ENCODE data around the gene SEMA4A.
A peak's percentile ranks its signal among the peaks of the same experiment; 100 is the strongest.
"Not testable (repeated sequence)": the region's sequence is repeated elsewhere in the genome, so short reads cannot be mapped to it uniquely, and the experiment has no call there.

Gene SEMA4A

GRCh38 chr1:156113282-156113950, 40.0 kb upstream of the SEMA4A start:
- Histone ChIP-seq H3K27ac (ENCODE audit: low read length) (no peak overlapping the region), H3K4me3 (ENCODE audit: low read length) (peak overlapping the region; percentile 70), H3K4me1 (ENCODE audit: control insufficient read depth, low read depth, low read length) (peaks cover 8% of the 10 kb centered on the region)

DNA sequence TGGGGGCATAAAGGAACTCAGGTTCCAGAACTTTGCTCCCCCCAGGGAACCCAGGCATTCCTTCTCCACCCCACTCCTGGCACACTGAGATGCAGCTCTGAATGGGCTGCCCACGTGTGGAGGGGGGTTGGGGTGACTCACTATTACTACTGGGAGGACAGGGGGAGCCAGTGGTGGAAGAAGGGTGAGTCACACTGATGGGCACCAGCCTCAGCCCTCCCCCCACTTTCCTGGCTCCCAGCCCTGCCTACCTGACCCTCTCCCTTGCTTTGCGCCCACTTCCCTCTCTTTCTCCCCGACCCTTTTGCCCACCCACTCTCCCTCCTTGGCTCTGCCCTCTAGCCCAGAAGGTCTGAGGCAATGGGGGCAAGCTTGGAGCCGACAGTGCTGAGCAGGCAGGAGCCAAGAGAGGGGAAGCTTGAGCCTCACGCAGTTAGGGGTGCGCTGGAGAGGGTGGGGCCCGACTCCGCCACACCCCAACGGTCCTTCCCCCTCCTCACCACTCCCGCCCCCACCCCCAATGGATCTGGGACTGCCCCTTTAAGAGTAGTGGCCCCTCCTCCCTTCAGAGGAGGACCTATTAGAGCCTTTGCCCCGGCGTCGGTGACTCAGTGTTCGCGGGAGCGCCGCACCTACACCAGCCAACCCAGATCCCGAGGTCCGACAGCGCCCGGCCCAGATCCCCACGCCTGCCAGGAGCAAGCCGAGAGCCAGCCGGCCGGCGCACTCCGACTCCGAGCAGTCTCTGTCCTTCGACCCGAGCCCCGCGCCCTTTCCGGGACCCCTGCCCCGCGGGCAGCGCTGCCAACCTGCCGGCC, 39.1 kb upstream of the SEMA4A start, which contains the start of gene LMNA:
Gene LMNA (plus strand): TSS at position 611 of the 818 bp plus-strand sequence. CDS start 208 bp downstream, outside the sequence.
- H3K4me1 ChIP-seq (ENCODE audit: control insufficient read depth, low read depth, low read length), result peaks cover 8% of the 10 kb centered on the region
- no peaks in the 10 kb centered on the region for H3K27me3 ChIP-seq (ENCODE audit: control insufficient read depth, insufficient read depth, low read length)
- H3K36me3 ChIP-seq (ENCODE audit: control insufficient read depth, low read depth, low read length), result no peaks in the 10 kb centered on the region
- H3K4me3 ChIP-seq (ENCODE audit: low read length), result peak within 1 kb of the TSS; percentile 70
- no peaks in the 10 kb centered on the region for H3K9me3 ChIP-seq (ENCODE audit: control insufficient read depth, low read depth, low read length)
- H3K27ac ChIP-seq (ENCODE audit: low read length), result no peak within 1 kb of the TSS
- H3K9ac ChIP-seq (ENCODE audit: low read length), result peak within 1 kb of the TSS; percentile 50

More at GRCh38 chr1:156113282-156113950, 40.0 kb upstream of the SEMA4A start:
- Histone ChIP-seq H3K27me3 (ENCODE audit: control insufficient read depth, insufficient read depth, low read length) (no peaks in the 10 kb centered on the region), H3K9ac (ENCODE audit: low read length) (no peak overlapping the region), H3K9me3 (ENCODE audit: control insufficient read depth, low read depth, low read length) (no peaks in the 10 kb centered on the region), H3K36me3 (ENCODE audit: control insufficient read depth, low read depth, low read length) (no peaks in the 10 kb centered on the region)

DNA sequence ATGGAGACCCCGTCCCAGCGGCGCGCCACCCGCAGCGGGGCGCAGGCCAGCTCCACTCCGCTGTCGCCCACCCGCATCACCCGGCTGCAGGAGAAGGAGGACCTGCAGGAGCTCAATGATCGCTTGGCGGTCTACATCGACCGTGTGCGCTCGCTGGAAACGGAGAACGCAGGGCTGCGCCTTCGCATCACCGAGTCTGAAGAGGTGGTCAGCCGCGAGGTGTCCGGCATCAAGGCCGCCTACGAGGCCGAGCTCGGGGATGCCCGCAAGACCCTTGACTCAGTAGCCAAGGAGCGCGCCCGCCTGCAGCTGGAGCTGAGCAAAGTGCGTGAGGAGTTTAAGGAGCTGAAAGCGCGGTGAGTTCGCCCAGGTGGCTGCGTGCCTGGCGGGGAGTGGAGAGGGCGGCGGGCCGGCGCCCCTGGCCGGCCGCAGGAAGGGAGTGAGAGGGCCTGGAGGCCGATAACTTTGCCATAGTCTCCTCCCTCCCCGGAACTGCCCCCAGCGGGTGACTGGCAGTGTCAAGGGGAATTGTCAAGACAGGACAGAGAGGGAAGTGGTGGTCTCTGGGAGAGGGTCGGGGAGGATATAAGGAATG, 38.4 kb upstream of the SEMA4A start:
- Histone ChIP-seq H3K9me3 (ENCODE audit: control insufficient read depth, low read depth, low read length) (no peaks in the 10 kb centered on the region), H3K27ac (ENCODE audit: low read length) (no peak overlapping the region), H3K4me3 (ENCODE audit: low read length) (peak overlapping the region; percentile 70), H3K36me3 (ENCODE audit: control insufficient read depth, low read depth, low read length) (no peaks in the 10 kb centered on the region), H3K9ac (ENCODE audit: low read length) (peak overlapping the region; percentile 50), H3K4me1 (ENCODE audit: control insufficient read depth, low read depth, low read length) (peaks cover 8% of the 10 kb centered on the region), H3K27me3 (ENCODE audit: control insufficient read depth, insufficient read depth, low read length) (no peaks in the 10 kb centered on the region)

- no peak overlapping the region for H3K9ac ChIP-seq (ENCODE audit: low read length)
- H3K4me3 ChIP-seq (ENCODE audit: low read length), result peak overlapping the region; percentile 70
- no peaks in the 10 kb centered on the region for H3K36me3 ChIP-seq (ENCODE audit: control insufficient read depth, low read depth, low read length)
- H3K9me3 ChIP-seq (ENCODE audit: control insufficient read depth, low read depth, low read length), result no peaks in the 10 kb centered on the region
- H3K27ac ChIP-seq (ENCODE audit: low read length), result no peak overlapping the region
- H3K4me1 ChIP-seq (ENCODE audit: control insufficient read depth, low read depth, low read length), result peaks cover 12% of the 10 kb centered on the region
- H3K27me3 ChIP-seq (ENCODE audit: control insufficient read depth, insufficient read depth, low read length), result no peaks in the 10 kb centered on the region
Measured at GRCh38 chr1:156115514-156116374, 37.6 kb upstream of the SEMA4A start.

DNA sequence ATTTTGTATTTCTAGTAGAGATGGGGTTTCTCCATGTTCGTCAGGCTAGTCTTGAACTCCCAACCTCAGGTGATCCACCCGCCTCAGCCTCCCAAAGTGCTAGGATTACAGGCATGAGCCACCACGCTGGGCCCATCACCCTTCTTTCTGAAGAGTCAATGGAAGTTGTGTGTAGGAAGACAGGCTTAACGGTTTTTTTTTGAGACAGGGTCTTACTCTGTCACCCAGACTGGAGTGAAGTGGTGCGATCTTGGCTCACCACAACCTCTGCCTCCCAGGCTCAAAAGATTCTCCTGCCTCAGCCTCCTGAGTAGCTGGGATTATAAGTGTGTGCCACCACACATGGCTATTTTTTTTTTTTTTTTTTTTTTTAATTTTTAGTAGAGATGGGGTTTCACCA, 36.7 kb upstream of the SEMA4A start:
- peaks cover 17% of the 10 kb centered on the region for H3K4me1 ChIP-seq (ENCODE audit: control insufficient read depth, low read depth, low read length)
- H3K27ac ChIP-seq (ENCODE audit: low read length); H3K9ac ChIP-seq (ENCODE audit: low read length); H3K36me3 ChIP-seq (ENCODE audit: control insufficient read depth, low read depth, low read length); H3K27me3 ChIP-seq (ENCODE audit: control insufficient read depth, insufficient read depth, low read length); H3K9me3 ChIP-seq (ENCODE audit: control insufficient read depth, low read depth, low read length); H3K4me3 ChIP-seq (ENCODE audit: low read length): not testable (repeated sequence)

DNA sequence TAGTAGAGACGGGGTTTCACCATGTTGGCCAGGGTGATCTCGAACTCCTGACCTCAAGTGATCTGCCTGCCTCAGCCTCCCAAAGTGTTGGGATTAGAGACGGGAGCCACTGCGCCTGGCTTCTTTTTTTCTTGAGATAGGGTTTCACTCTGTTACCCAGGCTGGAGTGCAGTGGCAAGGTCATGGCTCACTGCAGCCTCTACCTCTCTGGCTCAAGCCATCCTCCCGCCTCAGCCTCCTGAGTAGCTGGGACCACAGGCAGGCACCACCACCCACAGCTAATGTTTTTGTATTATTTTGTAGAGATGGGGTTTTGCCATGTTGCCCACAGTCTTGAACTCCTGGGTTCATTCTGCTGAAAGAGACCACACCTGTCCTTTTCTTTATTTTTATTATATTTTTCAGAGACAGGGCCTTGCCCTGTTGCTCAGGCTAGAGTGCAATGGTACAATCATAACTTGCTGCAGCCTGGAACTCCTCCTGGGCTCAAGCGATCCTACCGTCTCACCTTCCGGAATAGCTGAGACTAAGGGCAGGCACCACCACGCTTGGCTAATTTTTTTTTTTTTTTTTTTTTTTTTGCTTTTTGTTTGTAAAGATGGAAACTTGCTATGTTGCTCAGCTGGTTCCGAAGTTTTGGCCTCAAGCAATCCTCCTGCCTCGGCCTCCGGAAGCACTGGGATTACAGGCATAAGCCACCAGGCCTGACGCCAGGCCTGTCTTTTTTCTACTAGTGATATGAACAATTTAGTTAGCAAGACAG, 35.8 kb upstream of the SEMA4A start:
- Histone ChIP-seq H3K9me3 (ENCODE audit: control insufficient read depth, low read depth, low read length) (no peaks in the 10 kb centered on the region), H3K9ac (ENCODE audit: low read length) (no peak overlapping the region), H3K27me3 (ENCODE audit: control insufficient read depth, insufficient read depth, low read length) (no peaks in the 10 kb centered on the region), H3K36me3 (ENCODE audit: control insufficient read depth, low read depth, low read length) (no peaks in the 10 kb centered on the region), H3K4me1 (ENCODE audit: control insufficient read depth, low read depth, low read length) (peaks cover 21% of the 10 kb centered on the region), H3K4me3 (ENCODE audit: low read length) (no peak overlapping the region), H3K27ac (ENCODE audit: low read length) (no peak overlapping the region)

DNA sequence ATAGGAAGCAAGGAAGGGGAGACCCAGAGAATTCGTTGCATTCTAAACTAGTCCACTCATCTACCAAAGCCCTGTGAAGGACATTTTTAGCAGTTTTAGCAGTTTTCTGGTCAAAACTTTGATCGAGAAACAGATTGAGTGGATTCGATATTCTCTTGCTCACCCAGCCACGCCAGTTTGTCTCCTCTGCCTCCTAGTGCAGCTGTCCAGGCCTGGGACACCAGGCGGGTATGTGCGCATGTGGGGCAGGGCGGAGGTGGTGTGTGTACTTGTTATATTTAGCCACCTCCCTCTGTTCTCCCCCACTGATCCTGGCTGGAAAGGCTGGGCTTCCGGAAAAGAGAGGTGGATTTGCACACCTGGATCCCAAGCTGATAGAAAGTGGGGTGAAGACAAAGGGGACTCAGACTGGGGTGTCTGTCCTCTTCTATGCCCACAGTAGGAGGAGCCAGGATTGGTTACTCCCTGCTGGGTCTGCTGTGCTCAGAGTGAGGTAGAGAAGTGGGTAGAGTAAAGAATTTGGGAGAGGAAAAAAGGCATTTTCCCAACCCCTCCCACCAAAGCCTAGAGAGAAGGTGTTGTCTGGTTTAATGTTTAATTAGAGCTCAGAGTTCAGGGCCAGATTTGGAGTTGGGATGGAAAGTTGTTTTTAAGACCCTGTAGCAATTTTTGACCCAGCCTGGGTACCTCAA, 35.1 kb upstream of the SEMA4A start:
- H3K4me1 ChIP-seq (ENCODE audit: control insufficient read depth, low read depth, low read length), result peaks cover 27% of the 10 kb centered on the region
- no peak overlapping the region for H3K9ac ChIP-seq (ENCODE audit: low read length)
- no peaks in the 10 kb centered on the region for H3K36me3 ChIP-seq (ENCODE audit: control insufficient read depth, low read depth, low read length)
- H3K4me3 ChIP-seq (ENCODE audit: low read length), result no peak overlapping the region
- H3K9me3 ChIP-seq (ENCODE audit: control insufficient read depth, low read depth, low read length), result no peaks in the 10 kb centered on the region
- no peaks in the 10 kb centered on the region for H3K27me3 ChIP-seq (ENCODE audit: control insufficient read depth, insufficient read depth, low read length)
- H3K27ac ChIP-seq (ENCODE audit: low read length), result no peak overlapping the region

- no peaks in the 10 kb centered on the region for H3K9me3 ChIP-seq (ENCODE audit: control insufficient read depth, low read depth, low read length)
- H3K36me3 ChIP-seq (ENCODE audit: control insufficient read depth, low read depth, low read length), result no peaks in the 10 kb centered on the region
- peaks cover 28% of the 10 kb centered on the region for H3K4me1 ChIP-seq (ENCODE audit: control insufficient read depth, low read depth, low read length)
- H3K27me3 ChIP-seq (ENCODE audit: control insufficient read depth, insufficient read depth, low read length), result no peaks in the 10 kb centered on the region
- H3K9ac ChIP-seq (ENCODE audit: low read length), result no peak overlapping the region
- no peak overlapping the region for H3K27ac ChIP-seq (ENCODE audit: low read length)
- H3K4me3 ChIP-seq (ENCODE audit: low read length), result no peak overlapping the region
Measured at GRCh38 chr1:156119503-156120209, 33.7 kb upstream of the SEMA4A start.

- H3K9ac ChIP-seq (ENCODE audit: low read length), result no peak overlapping the region
- no peak overlapping the region for H3K27ac ChIP-seq (ENCODE audit: low read length)
- H3K36me3 ChIP-seq (ENCODE audit: control insufficient read depth, low read depth, low read length), result no peaks in the 10 kb centered on the region
Measured at GRCh38 chr1:156120318-156120717, 33.1 kb upstream of the SEMA4A start.

GRCh38 chr1:156121005-156121404, 32.4 kb upstream of the SEMA4A start:
- H3K27me3 ChIP-seq (ENCODE audit: control insufficient read depth, insufficient read depth, low read length); H3K9me3 ChIP-seq (ENCODE audit: control insufficient read depth, low read depth, low read length); H3K9ac ChIP-seq (ENCODE audit: low read length); H3K36me3 ChIP-seq (ENCODE audit: control insufficient read depth, low read depth, low read length); H3K4me3 ChIP-seq (ENCODE audit: low read length); H3K27ac ChIP-seq (ENCODE audit: low read length): not testable (repeated sequence)
- H3K4me1 ChIP-seq (ENCODE audit: control insufficient read depth, low read depth, low read length), result peaks cover 32% of the 10 kb centered on the region

More at GRCh38 chr1:156120318-156120717, 33.1 kb upstream of the SEMA4A start:
- H3K4me3 ChIP-seq (ENCODE audit: low read length), result no peak overlapping the region
- peaks cover 32% of the 10 kb centered on the region for H3K4me1 ChIP-seq (ENCODE audit: control insufficient read depth, low read depth, low read length)
- H3K27me3 ChIP-seq (ENCODE audit: control insufficient read depth, insufficient read depth, low read length), result no peaks in the 10 kb centered on the region
- no peaks in the 10 kb centered on the region for H3K9me3 ChIP-seq (ENCODE audit: control insufficient read depth, low read depth, low read length)
